Renal cortical epithelial cell (primary cell): Measurements from ENCODE around the gene OR6C1. TPM values are rescaled to one million over a fixed set of nuclear protein-coding genes. Genes with fewer than 3 reads are reported as not detected.
"Not testable (repeated sequence)": the region's sequence is repeated elsewhere in the genome, so short reads cannot be mapped to it uniquely, and the experiment has no call there.

Experiments
- DNase-seq: peaks from one replicate; pipeline ENCODE4 v3.0.0-alpha.2; 2011; ENCODE audit warnings: low read depth
- total RNA-seq: library from RNA; depleted of rRNA; stranded (reverse); fragments of >200 nt; gene quantifications from 2 replicates; pipeline ENCODE4 v1.2.3, GENCODE V29; 2014

The OR6C1 gene
- not detected in 2 replicates for total RNA-seq

DNA sequence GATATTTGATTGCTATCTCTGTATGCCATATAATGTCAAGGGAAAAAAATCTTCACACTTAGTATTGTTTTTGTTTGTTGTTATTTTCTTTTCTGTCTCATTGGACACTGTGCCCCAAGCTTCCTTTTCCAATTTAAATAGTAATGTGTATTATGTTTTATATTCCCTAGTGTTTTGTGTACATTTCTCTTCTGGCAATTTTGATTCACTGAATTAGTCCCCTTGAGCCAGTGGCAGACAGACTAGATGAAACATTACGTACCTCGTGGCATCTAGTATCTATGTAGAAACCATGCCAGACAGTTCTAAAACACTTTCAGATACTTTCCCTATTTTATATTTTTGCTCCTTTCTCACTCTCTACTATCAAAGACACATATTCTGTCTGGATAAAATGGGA lies at the start of gene OR6C1:
Gene OR6C1, plus strand, starts transcription at position 301 of the 400 bp plus-strand sequence. CDS start 6,257 bp downstream, outside the sequence.
- no peak for DNase-seq

- no peak for DNase-seq
These were observed 33.2 kb upstream of the OR6C1 start for GRCh38 chr12:55280991-55281390.

DNA sequence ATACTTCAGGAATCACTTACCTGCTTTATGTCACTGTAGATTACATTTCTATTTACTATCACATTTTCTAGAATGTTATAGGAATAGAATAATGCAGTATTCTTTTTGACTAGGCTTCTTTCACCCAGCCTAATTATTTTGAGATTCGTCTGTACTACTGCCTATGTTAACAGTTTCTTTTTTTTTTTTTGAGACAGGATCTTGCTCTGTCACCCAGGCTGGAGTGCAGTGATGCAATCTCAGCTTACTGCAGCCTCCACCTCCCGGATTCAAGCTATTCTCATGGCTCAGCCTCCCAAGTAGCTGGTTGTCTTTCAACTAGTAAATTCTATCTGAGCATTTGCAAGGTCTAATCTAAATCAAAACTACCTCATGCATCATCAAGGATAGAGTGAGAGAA lies 24.1 kb upstream of the OR6C1 start:
- no peak for DNase-seq

GRCh38 chr12:55296469-55296868 lies 17.7 kb upstream of the OR6C1 start, which contains the start of gene OR6C6:
Gene OR6C6 (minus strand): TSS chr12:55296569. CDS start chr12:55295232, 1,337 bp downstream.
- DNase-seq: no peak

- no peak for DNase-seq
These were observed 6.1 kb downstream of the OR6C1 start for GRCh38 chr12:55320201-55320600.

- DNase-seq: not testable (repeated sequence)
These were observed 11.7 kb downstream of the OR6C1 start for GRCh38 chr12:55325801-55326200.

- DNase-seq: no peak
These were observed 16.3 kb downstream of the OR6C1 start, which contains the start of gene OR6C3 for GRCh38 chr12:55330446-55330845. Gene OR6C3 (plus strand): TSS chr12:55330746. CDS start chr12:55331701, 955 bp downstream.

DNA sequence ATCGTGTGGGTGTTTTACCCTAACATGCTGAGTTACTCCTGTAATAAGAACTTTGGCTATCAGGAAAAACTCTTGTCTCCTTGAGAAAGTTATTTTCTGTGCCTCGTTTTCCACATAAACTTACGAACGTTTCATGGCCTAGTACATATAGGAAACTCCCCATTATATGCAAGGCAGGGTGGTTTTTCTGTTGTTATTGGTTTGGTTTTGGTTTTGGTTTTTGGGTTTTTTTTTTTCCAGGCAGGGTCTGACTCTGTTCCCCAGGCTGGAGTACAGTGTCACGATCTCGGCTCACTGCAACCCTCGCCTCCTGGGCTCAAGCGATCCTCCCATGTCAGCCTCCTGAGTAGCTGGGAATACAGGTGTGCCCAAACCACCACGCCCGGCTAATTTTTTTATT lies 21.9 kb downstream of the OR6C1 start:
- DNase-seq: no peak

GRCh38 chr12:55355338-55355737 lies 41.2 kb downstream of the OR6C1 start:
- DNase-seq: not testable (repeated sequence)

GRCh38 chr12:55362675-55363074 lies 48.5 kb downstream of the OR6C1 start, which contains the start of gene OR6C75:
Gene OR6C75 (plus strand): TSS chr12:55362975. CDS start chr12:55365111, 2,136 bp downstream.
- DNase-seq: no peak

DNA sequence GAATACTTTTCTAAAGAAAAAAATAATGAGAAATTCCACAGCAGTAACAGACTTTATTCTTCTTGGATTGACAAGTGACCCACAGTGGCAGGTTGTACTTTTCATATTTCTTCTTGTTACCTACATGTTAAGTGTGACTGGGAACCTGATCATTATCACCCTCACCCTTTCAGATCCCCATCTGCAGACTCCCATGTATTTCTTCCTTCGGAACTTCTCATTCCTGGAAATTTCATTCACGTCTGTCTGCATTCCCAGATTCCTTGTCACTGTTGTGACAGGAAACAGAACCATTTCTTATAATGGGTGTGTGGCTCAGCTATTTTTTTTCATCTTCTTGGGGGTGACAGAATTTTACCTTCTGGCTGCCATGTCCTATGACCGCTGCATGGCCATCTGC lies 50.9 kb downstream of the OR6C1 start:
- DNase-seq: no peak

Other genes with a start within 250 kb of the OR6C1 start
- gene OR9K2, start 187.9 kb upstream of the OR6C1 start, total RNA-seq: not detected in 2 replicates
- gene OR10A7, start 93.3 kb upstream of the OR6C1 start, total RNA-seq: not detected in 2 replicates
- not detected in 2 replicates for gene OR6C74, start 69.7 kb upstream of the OR6C1 start, total RNA-seq
- gene OR6C6, start 17.8 kb upstream of the OR6C1 start, total RNA-seq: not detected in 2 replicates
- not detected in 2 replicates for gene OR6C3, start 16.4 kb downstream of the OR6C1 start, total RNA-seq
- gene OR6C75, start 48.6 kb downstream of the OR6C1 start, total RNA-seq: not detected in 2 replicates
- gene OR6C65, start 86.2 kb downstream of the OR6C1 start, total RNA-seq: not detected in 2 replicates
- gene OR6C76, start 111.9 kb downstream of the OR6C1 start, total RNA-seq: not detected in 2 replicates
- not detected in 2 replicates for gene OR6C2, start 129.7 kb downstream of the OR6C1 start, total RNA-seq
- not detected in 2 replicates for gene OR6C70, start 155.8 kb downstream of the OR6C1 start, total RNA-seq
- not detected in 2 replicates for gene OR6C68, start 178.0 kb downstream of the OR6C1 start, total RNA-seq
- not detected in 2 replicates for gene OR6C4, start 235.3 kb downstream of the OR6C1 start, total RNA-seq